ENCODE results near the gene BST2. TPM values are rescaled to one million over a fixed set of nuclear protein-coding genes. Genes with fewer than 3 reads are reported as not detected.

Gene BST2
- total RNA-seq, 2 experiments from 2014 or later: 101 to 146 TPM

DNA sequence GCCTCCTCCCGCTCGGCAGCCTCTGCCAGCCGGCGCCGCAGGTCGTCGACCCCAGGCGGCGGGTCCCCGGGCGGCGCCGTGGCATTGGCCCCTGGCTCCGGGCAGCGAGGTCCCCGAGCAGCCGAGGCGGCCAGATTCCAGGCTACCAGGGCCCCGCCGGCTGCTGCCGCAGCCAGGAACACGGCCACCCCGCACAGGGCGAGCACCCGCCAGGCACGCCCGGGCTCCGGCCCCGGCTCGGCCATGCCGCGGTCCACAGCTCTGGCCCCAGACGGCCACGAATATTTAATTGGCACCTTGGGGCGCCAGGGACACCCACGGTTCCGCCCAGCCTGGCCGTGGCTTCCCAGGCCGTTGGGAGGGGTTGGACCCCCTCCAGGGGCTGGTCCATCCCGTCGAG, 11.5 kb downstream of the BST2 start, which contains the start of gene CCDC194:
CCDC194 (minus strand) TSS at position 283 of the 400 bp plus-strand sequence; CDS start at position 245, 38 bp downstream.
- Histone ChIP-seq H3K9me3 (ENCODE audit: low read length) (no peaks in the 10 kb centered on the region), H3K27ac (ENCODE audit: low read depth, low read length, poor library complexity, severe bottlenecking) (peak within 1 kb of the TSS; percentile 25), H3K9me2 (ENCODE audit: insufficient read depth, low read length) (no peaks in the 10 kb centered on the region), H3K4me1 (ENCODE audit: insufficient read depth, low read length, poor library complexity, severe bottlenecking) (peaks cover 20% of the 10 kb centered on the region), H4K20me1 (ENCODE audit: insufficient read depth, low read length) (no peaks in the 10 kb centered on the region), H3K4me3 (ENCODE audit: low read depth, low read length, poor library complexity, severe bottlenecking) (no peak within 1 kb of the TSS), H2AFZ (ENCODE audit: low read length) (no peak within 1 kb of the TSS), H3K36me3 (ENCODE audit: insufficient read depth, low read length) (peaks cover 31% of the 10 kb centered on the region), H3K79me2 (ENCODE audit: insufficient read depth, low read depth, low read length) (no peaks in the 10 kb centered on the region), H3K4me2 (ENCODE audit: low read length) (no peak within 1 kb of the TSS)
- DNase-seq (ENCODE audit: low spot score): no peak
- BruUV-seq (replicated peaks): no TSS peak
- intact Hi-C loops (cut with micrococcal nuclease; ENCODE audit: unreplicated experiment): no loop called here
- TF ChIP-seq EZH2phosphoT487 (IDR thresholded peaks at IDR 0.05; ENCODE audit: borderline replicate concordance, low read depth, low read length): no peak
- ChIA-PET CTCF (ENCODE audit: unreplicated experiment) (no interaction called here), POLR2A (interaction anchor here (0.6 kb wide), 1 partner anchor 11 kb away, joined by 3 read pairs; no protein-coding TSS in a partner anchor)

DNA sequence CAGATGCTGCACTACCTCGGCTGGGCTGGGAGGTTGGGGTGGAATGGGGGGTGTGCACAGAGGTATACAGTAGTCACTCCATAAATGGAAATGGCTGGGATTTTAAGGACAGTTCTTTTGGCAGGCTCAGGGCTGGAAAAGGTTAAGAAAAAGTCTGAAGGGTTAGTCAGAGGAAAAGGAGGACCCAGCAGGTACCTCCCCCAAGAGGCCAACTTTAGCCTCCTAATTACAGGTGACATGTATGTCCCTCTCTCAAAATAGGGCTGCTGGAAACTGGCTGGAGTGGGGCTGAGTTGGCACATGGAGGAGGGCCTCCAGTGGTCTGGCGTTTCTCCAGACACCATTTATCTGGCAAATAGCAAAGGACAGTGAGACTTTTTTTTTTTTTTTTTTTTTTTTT, 12.4 kb downstream of the BST2 start:
- H3K4me1 ChIP-seq (ENCODE audit: insufficient read depth, low read length, poor library complexity, severe bottlenecking): peaks cover 20% of the 10 kb centered on the region
- H3K9me2 ChIP-seq (ENCODE audit: insufficient read depth, low read length): no peaks in the 10 kb centered on the region
- BruUV-seq (replicated peaks): no TSS peak
- H4K20me1 ChIP-seq (ENCODE audit: insufficient read depth, low read length): no peaks in the 10 kb centered on the region
- peaks cover 21% of the 10 kb centered on the region for H3K36me3 ChIP-seq (ENCODE audit: insufficient read depth, low read length)
- TF ChIP-seq, protein P1, sequence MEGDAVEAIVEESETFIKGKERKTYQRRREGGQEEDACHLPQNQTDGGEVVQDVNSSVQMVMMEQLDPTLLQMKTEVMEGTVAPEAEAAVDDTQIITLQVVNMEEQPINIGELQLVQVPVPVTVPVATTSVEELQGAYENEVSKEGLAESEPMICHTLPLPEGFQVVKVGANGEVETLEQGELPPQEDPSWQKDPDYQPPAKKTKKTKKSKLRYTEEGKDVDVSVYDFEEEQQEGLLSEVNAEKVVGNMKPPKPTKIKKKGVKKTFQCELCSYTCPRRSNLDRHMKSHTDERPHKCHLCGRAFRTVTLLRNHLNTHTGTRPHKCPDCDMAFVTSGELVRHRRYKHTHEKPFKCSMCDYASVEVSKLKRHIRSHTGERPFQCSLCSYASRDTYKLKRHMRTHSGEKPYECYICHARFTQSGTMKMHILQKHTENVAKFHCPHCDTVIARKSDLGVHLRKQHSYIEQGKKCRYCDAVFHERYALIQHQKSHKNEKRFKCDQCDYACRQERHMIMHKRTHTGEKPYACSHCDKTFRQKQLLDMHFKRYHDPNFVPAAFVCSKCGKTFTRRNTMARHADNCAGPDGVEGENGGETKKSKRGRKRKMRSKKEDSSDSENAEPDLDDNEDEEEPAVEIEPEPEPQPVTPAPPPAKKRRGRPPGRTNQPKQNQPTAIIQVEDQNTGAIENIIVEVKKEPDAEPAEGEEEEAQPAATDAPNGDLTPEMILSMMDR (conservative IDR thresholded peaks at IDR 0.05; ENCODE audit: low read length): no peak
- no peak for TF ChIP-seq EZH2phosphoT487 (IDR thresholded peaks at IDR 0.05; ENCODE audit: borderline replicate concordance, low read depth, low read length)
- CTCF ChIA-PET (ENCODE audit: unreplicated experiment): no interaction called here
- intact Hi-C loops (cut with micrococcal nuclease; ENCODE audit: unreplicated experiment): no loop called here
- no peak overlapping the region for H2AFZ ChIP-seq (ENCODE audit: low read length)
- H3K4me3 ChIP-seq (ENCODE audit: low read depth, low read length, poor library complexity, severe bottlenecking): no peak overlapping the region
- no peak overlapping the region for H3K4me2 ChIP-seq (ENCODE audit: low read length)
- H3K9me3 ChIP-seq (ENCODE audit: low read length): no peaks in the 10 kb centered on the region
- no peak overlapping the region for H3K27ac ChIP-seq (ENCODE audit: low read depth, low read length, poor library complexity, severe bottlenecking)
- POLR2A ChIA-PET: interaction anchor here (0.6 kb wide), 1 partner anchor 10 kb away, joined by 3 read pairs; no protein-coding TSS in a partner anchor
- no peak for DNase-seq (ENCODE audit: low spot score)
- no peaks in the 10 kb centered on the region for H3K79me2 ChIP-seq (ENCODE audit: insufficient read depth, low read depth, low read length)

DNA sequence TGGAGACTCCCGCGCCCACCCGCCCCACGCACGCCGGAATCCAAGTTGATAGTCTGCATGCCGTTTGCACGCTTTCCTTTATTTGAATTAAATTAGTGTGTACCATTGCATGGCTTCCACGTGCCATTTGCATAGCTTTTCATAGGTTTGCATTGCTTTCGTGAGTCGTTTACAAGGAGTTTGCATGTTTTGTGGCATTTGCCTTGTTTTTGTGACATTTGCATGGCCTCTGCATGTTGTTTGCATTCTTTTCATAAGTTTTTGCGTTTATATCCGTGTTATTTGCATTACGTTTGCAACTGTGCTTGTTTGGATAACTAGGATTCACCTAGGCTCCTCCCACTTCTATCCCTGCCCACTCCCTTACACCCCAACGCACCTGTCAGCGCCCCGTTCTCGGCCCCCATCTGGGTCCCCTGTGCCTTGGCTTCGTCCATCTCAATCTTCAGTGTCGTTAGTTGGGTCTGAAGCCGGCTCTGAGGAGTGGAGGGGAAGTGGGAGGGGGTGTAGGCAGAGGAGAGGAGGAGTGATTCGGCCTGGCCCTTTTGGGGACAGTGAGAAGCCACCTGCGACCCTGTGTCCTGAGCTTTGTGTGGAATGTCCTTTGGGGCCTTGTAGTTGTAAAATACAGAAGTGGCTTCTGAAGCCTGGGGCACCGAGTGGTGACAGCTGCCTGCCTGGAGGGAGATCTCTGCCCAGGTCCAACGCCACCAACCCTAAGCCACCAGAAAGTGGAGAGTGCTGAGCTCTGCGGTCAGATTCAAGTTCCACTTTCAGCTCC, 13.9 kb downstream of the BST2 start:
- Histone ChIP-seq H3K4me2 (ENCODE audit: low read length) (peak overlapping the region; percentile 70), H3K9me2 (ENCODE audit: insufficient read depth, low read length) (no peaks in the 10 kb centered on the region), H4K20me1 (ENCODE audit: insufficient read depth, low read length) (no peaks in the 10 kb centered on the region), H3K36me3 (ENCODE audit: insufficient read depth, low read length) (peaks cover 10% of the 10 kb centered on the region), H2AFZ (ENCODE audit: low read length) (peak overlapping the region; percentile 33), H3K4me1 (ENCODE audit: insufficient read depth, low read length, poor library complexity, severe bottlenecking) (peaks cover 20% of the 10 kb centered on the region), H3K9me3 (ENCODE audit: low read length) (no peaks in the 10 kb centered on the region), H3K79me2 (ENCODE audit: insufficient read depth, low read depth, low read length) (no peaks in the 10 kb centered on the region), H3K4me3 (ENCODE audit: low read depth, low read length, poor library complexity, severe bottlenecking) (peak overlapping the region; percentile 45), H3K27ac (ENCODE audit: low read depth, low read length, poor library complexity, severe bottlenecking) (no peak overlapping the region)
- no peak for DNase-seq (ENCODE audit: low spot score)
- POLR2A ChIA-PET: interaction anchor here (0.6 to 1.1 kb wide), 3 partner anchors 12 to 67 kb away, joined by 3 to 9 read pairs (median 3); no protein-coding TSS in a partner anchor
- BruUV-seq (replicated peaks): no TSS peak
- CTCF ChIA-PET (ENCODE audit: unreplicated experiment): interaction anchor here (0.7 kb wide), 1 partner anchor 190 kb away, joined by 4 read pairs; no protein-coding TSS in a partner anchor
- TF ChIP-seq, protein P1 (conservative IDR thresholded peaks at IDR 0.05; ENCODE audit: low read length): peak; percentile 36; the same call in 1 of the 2 replicates
- TF ChIP-seq EZH2phosphoT487 (IDR thresholded peaks at IDR 0.05; ENCODE audit: borderline replicate concordance, low read depth, low read length): no peak
- intact Hi-C loops (cut with micrococcal nuclease; ENCODE audit: unreplicated experiment): no loop called here
